Measurements from ENCODE around the gene SNX9.

Gene SNX9

GRCh38 chr6:157981395-157982101 is 158.5 kb downstream of the SNX9 start, which contains the start of gene SYNJ2:
Gene SYNJ2 (plus strand): TSS chr6:157981863. CDS start chr6:157981962, 99 bp downstream.
- Histone ChIP-seq H4K20me1 (ENCODE audit: insufficient read depth, low read length, poor library complexity, severe bottlenecking) (peaks cover 29% of the 10 kb centered on the region), H3K9me2 (replicated peaks; ENCODE audit: low read depth, low read length) (no peaks in the 10 kb centered on the region), H3K9ac (ENCODE audit: low read depth, low read length, poor library complexity, severe bottlenecking) (peak within 1 kb of the TSS; percentile 89), H3K4me3 (ENCODE audit: low read length, poor library complexity, severe bottlenecking) (peak within 1 kb of the TSS; percentile 80), H3K27me3 (ENCODE audit: insufficient read depth, low read length, poor library complexity, severe bottlenecking) (no peaks in the 10 kb centered on the region), H3F3A (ENCODE audit: low read depth) (no peaks in the 10 kb centered on the region), H3K4me1 (ENCODE audit: insufficient read depth, low read length, poor library complexity, severe bottlenecking) (peaks cover 48% of the 10 kb centered on the region), H3K9me3 (ENCODE audit: insufficient read depth, low read depth, low read length) (no peaks in the 10 kb centered on the region), H3K4me2 (ENCODE audit: low read depth, low read length, poor library complexity, severe bottlenecking) (peak within 1 kb of the TSS; percentile 98), H3K36me3 (ENCODE audit: insufficient read depth, low read length) (no peaks in the 10 kb centered on the region), H3K79me2 (ENCODE audit: insufficient read depth, low read length) (peaks cover 43% of the 10 kb centered on the region), H2AFZ (ENCODE audit: low read length) (peak within 1 kb of the TSS; percentile 94)
- TF ChIP-seq EZH2phosphoT487 (IDR thresholded peaks at IDR 0.05; ENCODE audit: borderline replicate concordance) (no peak), CTCF (conservative IDR thresholded peaks at IDR 0.05; ENCODE audit: low read length) (peak; percentile 39; the same call in 1 of the 2 replicates)

GRCh38 chr6:157982102-157982562 is 159.1 kb downstream of the SNX9 start:
- H3K79me2 ChIP-seq (ENCODE audit: insufficient read depth, low read length) = peaks cover 43% of the 10 kb centered on the region
- no peaks in the 10 kb centered on the region for H3K36me3 ChIP-seq (ENCODE audit: insufficient read depth, low read length)
- peak overlapping the region; percentile 98 for H3K4me2 ChIP-seq (ENCODE audit: low read depth, low read length, poor library complexity, severe bottlenecking)
- H3F3A ChIP-seq (ENCODE audit: low read depth) = no peaks in the 10 kb centered on the region
- peaks cover 48% of the 10 kb centered on the region for H3K4me1 ChIP-seq (ENCODE audit: insufficient read depth, low read length, poor library complexity, severe bottlenecking)
- H3K4me3 ChIP-seq (ENCODE audit: low read length, poor library complexity, severe bottlenecking) = peak overlapping the region; percentile 80
- peak overlapping the region; percentile 94 for H2AFZ ChIP-seq (ENCODE audit: low read length)
- H3K9me2 ChIP-seq (replicated peaks; ENCODE audit: low read depth, low read length) = no peaks in the 10 kb centered on the region
- H4K20me1 ChIP-seq (ENCODE audit: insufficient read depth, low read length, poor library complexity, severe bottlenecking) = peaks cover 29% of the 10 kb centered on the region
- TF ChIP-seq EZH2phosphoT487 (IDR thresholded peaks at IDR 0.05; ENCODE audit: borderline replicate concordance) (no peak), CTCF (conservative IDR thresholded peaks at IDR 0.05; ENCODE audit: low read length) (no peak)
- no peaks in the 10 kb centered on the region for H3K9me3 ChIP-seq (ENCODE audit: insufficient read depth, low read depth, low read length)
- H3K27me3 ChIP-seq (ENCODE audit: insufficient read depth, low read length, poor library complexity, severe bottlenecking) = no peaks in the 10 kb centered on the region
- H3K9ac ChIP-seq (ENCODE audit: low read depth, low read length, poor library complexity, severe bottlenecking) = peak overlapping the region; percentile 89

GRCh38 chr6:157982563-157983405 is 159.7 kb downstream of the SNX9 start:
- Histone ChIP-seq H3K79me2 (ENCODE audit: insufficient read depth, low read length) (peaks cover 44% of the 10 kb centered on the region), H3K9me3 (ENCODE audit: insufficient read depth, low read depth, low read length) (no peaks in the 10 kb centered on the region), H3K9ac (ENCODE audit: low read depth, low read length, poor library complexity, severe bottlenecking) (peak overlapping the region; percentile 89), H2AFZ (ENCODE audit: low read length) (peak overlapping the region; percentile 94; the same call in 1 of the 2 replicates), H4K20me1 (ENCODE audit: insufficient read depth, low read length, poor library complexity, severe bottlenecking) (peaks cover 29% of the 10 kb centered on the region), H3F3A (ENCODE audit: low read depth) (no peaks in the 10 kb centered on the region), H3K4me2 (ENCODE audit: low read depth, low read length, poor library complexity, severe bottlenecking) (peak overlapping the region; percentile 98), H3K4me1 (ENCODE audit: insufficient read depth, low read length, poor library complexity, severe bottlenecking) (peaks cover 48% of the 10 kb centered on the region), H3K36me3 (ENCODE audit: insufficient read depth, low read length) (no peaks in the 10 kb centered on the region), H3K9me2 (replicated peaks; ENCODE audit: low read depth, low read length) (no peaks in the 10 kb centered on the region), H3K4me3 (ENCODE audit: low read length, poor library complexity, severe bottlenecking) (peak overlapping the region; percentile 80), H3K27me3 (ENCODE audit: insufficient read depth, low read length, poor library complexity, severe bottlenecking) (no peaks in the 10 kb centered on the region)
- TF ChIP-seq EZH2phosphoT487 (IDR thresholded peaks at IDR 0.05; ENCODE audit: borderline replicate concordance) (no peak), CTCF (conservative IDR thresholded peaks at IDR 0.05; ENCODE audit: low read length) (no peak; the same call in 1 of the 2 replicates)
